Mesothelial cell of epicardium (in vitro differentiated cells): ENCODE results near the gene C20orf141. TPM values are rescaled to one million over a fixed set of nuclear protein-coding genes. Genes with fewer than 3 reads are reported as not detected.

Experiments used
- DNase-seq, 2 experiments: peaks; one replicate each; pipeline ENCODE4 v3.0.0; 2021; ENCODE audit warnings: low spot score in 2 of 2; ENCODE audit not compliant: unreplicated experiment in 2 of 2
- H3K27ac Mint-ChIP-seq: 2 replicates; pipeline ENCODE4 v1.8.0; 2021; ENCODE audit warnings: mixed read lengths
- H3K27me3 Mint-ChIP-seq: 2 replicates; pipeline ENCODE4 v1.8.0; 2021; ENCODE audit warnings: low read depth, mixed read lengths
- H3K36me3 Mint-ChIP-seq: 2 replicates; pipeline ENCODE4 v1.8.0; 2021; ENCODE audit warnings: mixed read lengths
- H3K4me1 Mint-ChIP-seq: 2 replicates; pipeline ENCODE4 v1.8.0; 2021; ENCODE audit warnings: mixed read lengths
- H3K4me3 Mint-ChIP-seq: 2 replicates; pipeline ENCODE4 v1.8.0; 2021; ENCODE audit warnings: mild to moderate bottlenecking, moderate library complexity, mixed read lengths
- H3K9me3 Mint-ChIP-seq: 2 replicates; pipeline ENCODE4 v1.8.0; 2021; ENCODE audit warnings: mixed read lengths
- total RNA-seq: library from RNA; stranded (reverse); gene quantifications from 3 replicates; pipeline ENCODE4 v1.2.1, GENCODE V29; 2021
- TF ChIP-seq, protein P1 (sequence below): fragments of 200-600 bp; sonication (generic); IDR thresholded peaks from one replicate; pipeline ENCODE4 v1.5.0; 2021; ENCODE audit warnings: antibody characterized with exemption; ENCODE audit not compliant: unreplicated experiment

The C20orf141 gene
- total RNA-seq, 1 donor from 2014 or later = not detected

DNA sequence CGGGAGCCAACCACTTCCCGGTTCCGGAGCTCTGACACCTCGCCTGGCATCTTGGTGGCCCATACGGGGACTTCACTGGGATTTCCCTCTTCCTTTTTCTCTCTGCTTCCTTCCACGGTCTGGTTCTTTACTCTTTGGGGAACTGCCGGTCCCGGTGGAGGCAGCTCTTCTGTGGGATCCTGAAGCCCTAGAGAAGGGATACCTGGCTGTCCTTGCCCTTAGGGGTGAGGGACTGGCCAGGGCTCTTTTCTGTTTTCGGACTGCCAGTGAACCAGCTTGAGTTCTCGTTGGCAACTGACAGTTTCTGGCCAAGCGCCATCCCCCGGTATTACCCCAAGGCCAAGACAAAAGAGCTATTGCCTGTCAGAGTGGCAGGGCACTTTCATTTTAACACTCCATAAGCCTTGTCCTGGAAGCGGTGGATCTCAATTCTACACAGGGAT is 13.5 kb upstream of the C20orf141 start:
- H3K27ac Mint-ChIP-seq = peak overlapping the region; percentile 1
- H3K27me3 Mint-ChIP-seq = peaks cover 58% of the 10 kb centered on the region
- peaks cover 34% of the 10 kb centered on the region for H3K4me1 Mint-ChIP-seq
- peaks cover 8% of the 10 kb centered on the region for H3K36me3 Mint-ChIP-seq
- no peaks in the 10 kb centered on the region for H3K9me3 Mint-ChIP-seq
- H3K4me3 Mint-ChIP-seq = peak overlapping the region; percentile 86
- DNase-seq = no peak
- TF ChIP-seq, protein P1, sequence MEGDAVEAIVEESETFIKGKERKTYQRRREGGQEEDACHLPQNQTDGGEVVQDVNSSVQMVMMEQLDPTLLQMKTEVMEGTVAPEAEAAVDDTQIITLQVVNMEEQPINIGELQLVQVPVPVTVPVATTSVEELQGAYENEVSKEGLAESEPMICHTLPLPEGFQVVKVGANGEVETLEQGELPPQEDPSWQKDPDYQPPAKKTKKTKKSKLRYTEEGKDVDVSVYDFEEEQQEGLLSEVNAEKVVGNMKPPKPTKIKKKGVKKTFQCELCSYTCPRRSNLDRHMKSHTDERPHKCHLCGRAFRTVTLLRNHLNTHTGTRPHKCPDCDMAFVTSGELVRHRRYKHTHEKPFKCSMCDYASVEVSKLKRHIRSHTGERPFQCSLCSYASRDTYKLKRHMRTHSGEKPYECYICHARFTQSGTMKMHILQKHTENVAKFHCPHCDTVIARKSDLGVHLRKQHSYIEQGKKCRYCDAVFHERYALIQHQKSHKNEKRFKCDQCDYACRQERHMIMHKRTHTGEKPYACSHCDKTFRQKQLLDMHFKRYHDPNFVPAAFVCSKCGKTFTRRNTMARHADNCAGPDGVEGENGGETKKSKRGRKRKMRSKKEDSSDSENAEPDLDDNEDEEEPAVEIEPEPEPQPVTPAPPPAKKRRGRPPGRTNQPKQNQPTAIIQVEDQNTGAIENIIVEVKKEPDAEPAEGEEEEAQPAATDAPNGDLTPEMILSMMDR = no peak

DNA sequence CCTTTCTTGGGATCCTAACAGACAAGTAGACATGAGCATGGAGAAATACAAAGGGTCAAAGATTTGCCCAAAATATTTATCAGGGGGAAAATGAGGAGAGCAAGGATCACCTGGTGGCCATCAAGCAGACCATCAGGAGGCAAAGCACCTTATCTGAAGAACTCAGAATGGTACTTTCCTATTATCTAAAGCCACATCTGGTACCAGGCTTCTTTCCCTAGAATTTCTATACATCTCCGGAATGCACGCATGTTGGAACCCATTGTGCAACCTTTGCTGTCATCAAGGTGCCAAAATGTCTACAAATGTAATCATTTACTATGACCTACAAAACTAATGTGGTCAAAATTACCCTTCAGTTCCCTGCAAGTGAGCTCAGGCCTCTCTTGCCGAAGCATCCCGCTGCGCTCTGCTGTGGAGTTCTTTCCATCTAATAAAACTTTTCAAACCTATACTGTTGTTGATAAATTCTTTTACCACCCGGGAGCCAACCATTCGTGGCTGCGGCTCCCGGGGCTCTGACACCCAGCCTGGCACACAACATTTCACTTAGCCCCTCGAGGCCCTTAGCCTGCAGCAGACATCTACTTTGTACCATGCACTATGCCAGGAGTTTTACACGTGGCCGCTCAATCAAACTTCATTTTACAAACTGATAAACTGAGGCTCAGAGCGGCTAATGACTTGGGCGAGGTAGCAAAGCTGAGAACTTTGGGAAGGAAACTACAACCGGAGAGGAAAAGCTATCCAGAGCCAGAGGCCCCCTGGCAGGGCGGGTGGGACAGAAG is 10.6 kb upstream of the C20orf141 start:
- Mint-ChIP-seq H3K9me3 (peaks cover 5% of the 10 kb centered on the region), H3K27ac (no peak overlapping the region), H3K4me1 (peaks cover 28% of the 10 kb centered on the region), H3K27me3 (peaks cover 78% of the 10 kb centered on the region), H3K4me3 (peak overlapping the region; percentile 0), H3K36me3 (no peaks in the 10 kb centered on the region)
- DNase-seq = no peak
- TF ChIP-seq, protein P1 = no peak

DNA sequence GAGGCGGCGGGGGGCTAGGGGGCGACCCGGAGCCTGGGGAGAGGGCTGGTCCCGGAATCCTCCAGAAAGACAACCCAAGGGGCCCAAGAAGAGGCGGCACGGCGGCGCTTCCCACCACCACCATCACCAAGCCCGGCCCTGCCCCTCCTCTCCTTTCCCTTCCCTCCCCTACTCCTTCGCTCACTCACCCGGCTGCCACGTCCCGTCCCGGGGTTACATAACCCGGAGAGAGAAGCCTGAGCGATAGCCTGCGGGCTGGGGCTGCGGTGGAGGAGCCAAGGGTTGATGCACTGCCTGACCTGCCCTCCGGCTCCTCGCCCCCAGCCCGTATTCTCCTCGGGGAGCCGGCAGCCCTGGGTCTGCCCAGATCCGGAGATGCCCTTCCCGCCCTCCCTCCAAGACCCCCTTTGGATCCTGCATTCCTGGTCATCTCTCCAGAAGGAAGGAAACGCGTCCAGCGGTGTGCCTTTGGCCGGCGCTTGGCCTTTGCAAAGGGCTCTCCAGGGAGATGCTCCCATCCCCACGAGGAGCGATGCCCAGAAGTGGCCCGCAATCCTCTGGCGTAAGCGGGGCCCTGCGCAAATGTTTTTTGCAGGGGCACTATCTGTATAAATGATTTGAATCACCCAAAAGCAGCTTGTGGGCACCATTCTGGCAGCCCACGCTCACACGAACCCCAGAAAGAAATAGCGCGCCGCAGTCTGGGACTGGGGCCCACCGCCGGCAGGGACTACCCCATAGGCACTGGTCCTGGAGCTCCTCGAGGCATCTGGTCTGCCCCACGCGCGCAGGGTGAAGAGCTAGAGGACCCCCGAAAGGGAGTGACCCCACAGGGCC is 9.7 kb upstream of the C20orf141 start:
- no peak overlapping the region for H3K27ac Mint-ChIP-seq
- TF ChIP-seq, protein P1 = no peak
- H3K4me3 Mint-ChIP-seq = no peak overlapping the region
- peaks cover 72% of the 10 kb centered on the region for H3K27me3 Mint-ChIP-seq
- no peaks in the 10 kb centered on the region for H3K36me3 Mint-ChIP-seq
- H3K9me3 Mint-ChIP-seq = peaks cover 5% of the 10 kb centered on the region
- DNase-seq = no peak
- peaks cover 21% of the 10 kb centered on the region for H3K4me1 Mint-ChIP-seq

DNA sequence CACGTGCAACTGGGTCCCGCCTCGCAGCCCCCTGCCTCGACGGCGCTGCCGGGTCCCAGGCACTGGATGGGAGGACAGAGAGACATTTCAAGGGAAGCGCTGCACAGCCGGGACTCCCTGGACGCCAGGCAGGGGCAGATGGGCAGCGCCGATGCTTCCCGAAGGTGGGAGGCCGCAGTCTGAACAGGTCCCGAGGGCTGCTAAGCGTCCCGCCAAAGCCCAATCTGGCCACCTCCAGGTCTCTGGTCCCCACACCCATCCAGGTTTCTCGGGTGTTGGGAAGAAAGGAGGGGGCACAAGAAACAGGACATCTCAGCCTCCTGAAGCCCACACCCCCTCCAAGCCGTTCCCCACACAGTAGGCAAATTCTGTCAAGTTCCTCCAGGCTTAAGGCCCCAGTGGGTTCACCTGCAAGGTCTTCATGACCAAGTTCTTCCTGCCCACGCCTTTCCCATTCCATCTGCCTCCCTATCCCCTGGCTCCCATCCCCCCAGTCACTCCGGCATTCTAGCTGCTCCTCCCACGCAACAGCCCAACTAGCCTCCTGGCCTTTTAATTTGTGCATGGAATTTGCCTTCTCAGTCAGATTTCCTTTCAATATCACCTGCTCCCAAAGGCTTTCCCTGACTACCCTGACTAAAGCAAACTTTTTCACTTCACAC is 9.0 kb upstream of the C20orf141 start:
- no peak overlapping the region for H3K4me3 Mint-ChIP-seq
- TF ChIP-seq, protein P1 = no peak
- no peak overlapping the region for H3K27ac Mint-ChIP-seq
- peaks cover 17% of the 10 kb centered on the region for H3K4me1 Mint-ChIP-seq
- H3K36me3 Mint-ChIP-seq = no peaks in the 10 kb centered on the region
- DNase-seq = no peak
- H3K9me3 Mint-ChIP-seq = peaks cover 5% of the 10 kb centered on the region
- H3K27me3 Mint-ChIP-seq = peaks cover 68% of the 10 kb centered on the region

DNA sequence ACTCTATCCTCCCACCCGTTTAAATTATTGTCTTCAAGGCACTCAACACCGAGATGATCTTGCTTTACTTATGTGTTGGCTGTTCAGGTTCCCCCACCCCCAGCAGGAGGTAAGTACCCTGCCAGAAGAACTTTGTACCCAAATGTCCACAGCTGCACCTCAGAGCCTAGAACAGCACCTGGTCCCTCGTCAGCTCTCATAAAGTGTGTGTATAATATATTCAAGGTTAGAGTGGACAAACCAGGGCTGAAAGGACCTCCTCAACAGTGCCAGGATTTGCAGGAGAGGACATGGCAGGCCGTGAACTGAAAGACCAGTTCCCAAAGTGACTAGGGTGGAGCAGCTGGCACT is 8.5 kb upstream of the C20orf141 start:
- H3K36me3 Mint-ChIP-seq = no peaks in the 10 kb centered on the region
- TF ChIP-seq, protein P1 = no peak
- peaks cover 12% of the 10 kb centered on the region for H3K4me1 Mint-ChIP-seq
- H3K4me3 Mint-ChIP-seq = no peak overlapping the region
- no peak overlapping the region for H3K27ac Mint-ChIP-seq
- H3K27me3 Mint-ChIP-seq = peaks cover 63% of the 10 kb centered on the region
- peaks cover 10% of the 10 kb centered on the region for H3K9me3 Mint-ChIP-seq
- no peak for DNase-seq
